Measurements from ENCODE around the gene GPR156.

The GPR156 gene

GRCh38 chr3:120125992-120126391, 159.0 kb downstream of the GPR156 start:
- ATAC-seq (ENCODE audit: low read depth), result no peak
- peaks cover 3% of the 10 kb centered on the region for H3K9me3 ChIP-seq (ENCODE audit: severe bottlenecking)
- H3K36me3 ChIP-seq (ENCODE audit: low read depth), result no peaks in the 10 kb centered on the region
- TF ChIP-seq CTCF (IDR thresholded peaks at IDR 0.05; ENCODE audit: poor library complexity, severe bottlenecking), result no peak
- H3K4me3 ChIP-seq (ENCODE audit: severe bottlenecking), result no peak overlapping the region
- no peaks in the 10 kb centered on the region for H3K27me3 ChIP-seq (ENCODE audit: insufficient read depth, poor library complexity, severe bottlenecking)
- peaks cover 5% of the 10 kb centered on the region for H3K4me1 ChIP-seq (ENCODE audit: insufficient read depth, poor library complexity, severe bottlenecking)
- H3K27ac ChIP-seq (ENCODE audit: poor library complexity, severe bottlenecking), result no peak overlapping the region
- DNase-seq (ENCODE audit: low spot score), result no peak

GRCh38 chr3:120119846-120120510, 165.0 kb downstream of the GPR156 start:
- H3K36me3 ChIP-seq (ENCODE audit: low read depth), result no peaks in the 10 kb centered on the region
- TF ChIP-seq CTCF (IDR thresholded peaks at IDR 0.05; ENCODE audit: poor library complexity, severe bottlenecking), result no peak

More at GRCh38 chr3:120119846-120120510, 165.0 kb downstream of the GPR156 start:
- no peak overlapping the region for H3K27ac ChIP-seq (ENCODE audit: poor library complexity, severe bottlenecking)
- DNase-seq (ENCODE audit: low spot score), result no peak
- peaks cover 2% of the 10 kb centered on the region for H3K4me1 ChIP-seq (ENCODE audit: insufficient read depth, poor library complexity, severe bottlenecking)
- no peaks in the 10 kb centered on the region for H3K27me3 ChIP-seq (ENCODE audit: insufficient read depth, poor library complexity, severe bottlenecking)
- no peak for ATAC-seq (ENCODE audit: low read depth)
- no peak overlapping the region for H3K4me3 ChIP-seq (ENCODE audit: severe bottlenecking)
- H3K9me3 ChIP-seq (ENCODE audit: severe bottlenecking), result peaks cover 3% of the 10 kb centered on the region

All from RWPE2 (cell line).